CD8-positive, alpha-beta memory T cell (primary cell): ENCODE measurements around the gene KCNE3. TPM values are rescaled to one million over a fixed set of nuclear protein-coding genes. Genes with fewer than 3 reads are reported as not detected.

Source experiments
- CTCF ChIA-PET: fragments of 350-600 bp; sonication (Branson Sonifier 250); formaldehyde crosslinking; loops from one replicate; lab custom pipeline; 2021; ENCODE audit warnings: antibody characterized with exemption; lab: Charles Lee
- POLR2A ChIA-PET: fragments of 350-600 bp; sonication (Branson Sonifier 250); formaldehyde crosslinking; loops from one replicate; lab custom pipeline; 2021; ENCODE audit warnings: antibody characterized with exemption; lab: Charles Lee
- DNase-seq, 5 donors: peaks; one replicate each; pipeline versions ENCODE4 v3.0.0 to v3.0.0-alpha.2; 2020 to 2022; ENCODE audit warnings: mixed read lengths in 1 of 5
- H3K27ac ChIP-seq: one replicate; pipeline ENCODE4 v1.7.0; 2013; ENCODE audit warnings: low read depth, mild to moderate bottlenecking, low read length, moderate library complexity
- H3K27me3 ChIP-seq: 2 replicates; pipeline ENCODE4 v1.7.0; 2013; ENCODE audit warnings: low read length, mild to moderate bottlenecking; ENCODE audit not compliant: insufficient read depth, poor library complexity, severe bottlenecking
- H3K36me3 ChIP-seq: 2 replicates; pipeline ENCODE4 v1.7.0; 2013; ENCODE audit warnings: mild to moderate bottlenecking, low read length, moderate library complexity; ENCODE audit not compliant: insufficient read depth
- H3K4me1 ChIP-seq: 2 replicates; pipeline ENCODE4 v1.7.0; 2013; ENCODE audit warnings: mild to moderate bottlenecking, low read length, moderate library complexity; ENCODE audit not compliant: insufficient read depth
- H3K4me3 ChIP-seq: 2 replicates; pipeline ENCODE4 v1.7.0; 2013; ENCODE audit warnings: mild to moderate bottlenecking, low read length
- H3K9me3 ChIP-seq: 2 replicates; pipeline ENCODE4 v1.7.0; 2013; ENCODE audit warnings: mild to moderate bottlenecking, low read length
- H3K27ac Mint-ChIP-seq, 8 donors: one replicate each; pipeline ENCODE4 v1.8.0; 2020 to 2021; ENCODE audit warnings: mixed read lengths in 8 of 8, mild to moderate bottlenecking in 6 of 8, inconsistent platforms in 3 of 8, moderate library complexity in 3 of 8
- H3K27me3 Mint-ChIP-seq, 2 donors: one replicate each; pipeline ENCODE4 v1.8.0; 2020 to 2021; ENCODE audit warnings: mixed read lengths in 2 of 2, mild to moderate bottlenecking in 1 of 2, moderate library complexity in 1 of 2
- H3K36me3 Mint-ChIP-seq, 3 donors: one replicate each; pipeline ENCODE4 v1.8.0; 2020 to 2021; ENCODE audit warnings: mixed read lengths in 3 of 3, inconsistent platforms in 1 of 3, mild to moderate bottlenecking in 1 of 3
- H3K4me1 Mint-ChIP-seq, 3 donors: one replicate each; pipeline ENCODE4 v1.8.0; 2020 to 2021; ENCODE audit warnings: mixed read lengths in 3 of 3, inconsistent platforms in 1 of 3, mild to moderate bottlenecking in 1 of 3
- H3K4me3 Mint-ChIP-seq, 7 donors: one replicate each; pipeline ENCODE4 v1.8.0; 2020 to 2021; ENCODE audit warnings: mixed read lengths in 7 of 7, mild to moderate bottlenecking in 6 of 7, moderate library complexity in 4 of 7, inconsistent platforms in 2 of 7
- H3K9me3 Mint-ChIP-seq, 5 donors: one replicate each; pipeline ENCODE4 v1.8.0; 2020 to 2022; ENCODE audit warnings: mixed read lengths in 5 of 5, mild to moderate bottlenecking in 3 of 5, moderate library complexity in 2 of 5, inconsistent platforms in 1 of 5
- polyA plus RNA-seq: library from polyadenylated mRNA; unstranded; fragments of 300-500 nt; fragmentation: Illumina TruSeq; gene quantifications from one replicate; pipeline ENCODE4 v1.2.3, GENCODE V29; 2021
- total RNA-seq, 2 experiments: library from RNA; stranded (reverse); gene quantifications; one replicate each; pipeline ENCODE4 v1.2.3, GENCODE V29; 2021

Gene KCNE3
- total and polyA plus RNA-seq, 3 experiments from 2014 or later = 0.07 TPM; not detected in 2

DNA sequence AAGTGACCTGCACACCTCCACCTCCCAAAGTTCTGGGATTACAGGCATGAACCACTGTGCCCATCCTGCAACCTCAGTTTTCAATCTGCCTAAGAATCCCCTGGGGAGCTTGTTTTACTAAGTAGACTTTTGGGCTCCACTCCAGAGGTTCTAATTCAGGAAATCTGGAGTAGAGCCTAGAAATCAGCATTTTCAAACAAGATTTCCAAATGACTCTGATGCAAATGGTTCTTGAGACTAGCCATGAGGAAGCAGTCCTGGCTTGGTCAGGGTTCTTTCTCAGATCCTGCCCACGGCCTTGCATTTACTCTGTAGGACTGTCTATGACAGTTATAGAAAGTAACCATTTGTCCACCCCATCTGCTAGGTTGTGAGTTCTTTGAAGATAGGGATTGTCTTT is 1.6 kb upstream of the KCNE3 start:
- DNase-seq = no peak
- Histone ChIP-seq H3K4me1 (no peaks in the 10 kb centered on the region), H3K36me3 (no peaks in the 10 kb centered on the region), H3K4me3 (no peak overlapping the region), H3K27ac (no peak overlapping the region), H3K27me3 (peaks cover 4% of the 10 kb centered on the region), H3K9me3 (no peaks in the 10 kb centered on the region)
- Mint-ChIP-seq H3K27ac (no peak overlapping the region), H3K4me1 (peaks cover 0 to 7% (median 1%) of the 10 kb centered on the region in 3 donors), H3K9me3 (no peaks in the 10 kb centered on the region), H3K36me3 (no peaks in the 10 kb centered on the region), H3K27me3 (peaks cover 28 to 65% of the 10 kb centered on the region in 2 donors), H3K4me3 (no peak overlapping the region)
- POLR2A ChIA-PET = no interaction called here
- CTCF ChIA-PET = no interaction called here

DNA sequence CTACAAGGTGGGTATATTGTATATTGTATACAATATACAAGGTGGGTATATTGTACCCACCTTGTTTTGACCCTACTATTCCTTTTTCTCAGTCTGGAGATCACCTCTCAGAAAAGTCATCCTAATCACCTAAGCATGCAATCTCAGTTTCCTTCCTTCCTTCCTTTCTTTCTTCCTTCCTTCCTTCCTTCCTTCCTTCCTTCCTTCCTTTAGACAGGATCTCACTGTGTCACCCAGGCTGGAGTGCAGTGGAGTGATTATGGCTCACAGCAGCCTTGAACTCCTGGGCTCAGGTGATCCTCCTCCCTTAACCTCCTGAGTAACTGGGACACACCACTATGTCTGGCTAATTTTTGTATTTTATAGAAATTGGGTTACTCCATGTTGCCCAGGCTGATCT is 1.2 kb upstream of the KCNE3 start:
- H3K9me3 Mint-ChIP-seq = no peaks in the 10 kb centered on the region
- H3K4me1 Mint-ChIP-seq = peaks cover 0 to 7% (median 1%) of the 10 kb centered on the region in 3 donors
- CTCF ChIA-PET = no interaction called here
- Histone ChIP-seq H3K4me3 (no peak overlapping the region), H3K27ac (no peak overlapping the region), H3K27me3 (peaks cover 4% of the 10 kb centered on the region), H3K4me1 (no peaks in the 10 kb centered on the region), H3K36me3 (no peaks in the 10 kb centered on the region), H3K9me3 (no peaks in the 10 kb centered on the region)
- H3K27ac Mint-ChIP-seq = no peak overlapping the region
- H3K27me3 Mint-ChIP-seq = peaks cover 28 to 63% of the 10 kb centered on the region in 2 donors
- H3K4me3 Mint-ChIP-seq = no peak overlapping the region
- no peak for DNase-seq
- POLR2A ChIA-PET = no interaction called here
- H3K36me3 Mint-ChIP-seq = no peaks in the 10 kb centered on the region

DNA sequence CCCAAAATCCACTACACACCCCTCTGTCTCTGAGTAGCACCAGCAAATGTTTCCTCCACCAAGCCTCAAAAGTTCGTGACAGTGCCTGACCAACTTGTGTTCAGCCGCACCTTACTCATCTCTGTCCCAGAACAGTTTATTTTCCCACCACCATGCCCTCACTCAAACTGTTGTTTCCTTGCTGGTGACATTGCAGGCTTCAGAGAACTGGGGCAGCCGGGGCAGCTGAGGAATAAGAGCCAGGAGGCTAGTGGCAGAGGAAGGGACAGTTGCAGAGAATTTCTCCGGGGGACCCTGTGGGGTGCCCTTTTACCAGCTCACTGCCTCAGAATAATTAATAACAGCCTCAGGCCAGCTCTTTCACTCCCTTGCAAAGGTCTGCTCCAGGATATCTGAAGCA is 709 bp upstream of the KCNE3 start:
- H3K27ac Mint-ChIP-seq = no peak overlapping the region
- CTCF ChIA-PET = no interaction called here
- H3K9me3 Mint-ChIP-seq = no peaks in the 10 kb centered on the region
- POLR2A ChIA-PET = no interaction called here
- no peaks in the 10 kb centered on the region for H3K4me1 ChIP-seq
- H3K36me3 Mint-ChIP-seq = no peaks in the 10 kb centered on the region
- no peaks in the 10 kb centered on the region for H3K9me3 ChIP-seq
- H3K27me3 Mint-ChIP-seq = peaks cover 30 to 59% of the 10 kb centered on the region in 2 donors
- peaks cover 0 to 7% (median 1%) of the 10 kb centered on the region in 3 donors for H3K4me1 Mint-ChIP-seq
- H3K4me3 Mint-ChIP-seq = no peak overlapping the region
- H3K27ac ChIP-seq = no peak overlapping the region
- no peak overlapping the region for H3K4me3 ChIP-seq
- no peaks in the 10 kb centered on the region for H3K36me3 ChIP-seq
- H3K27me3 ChIP-seq = peaks cover 4% of the 10 kb centered on the region
- no peak for DNase-seq

DNA sequence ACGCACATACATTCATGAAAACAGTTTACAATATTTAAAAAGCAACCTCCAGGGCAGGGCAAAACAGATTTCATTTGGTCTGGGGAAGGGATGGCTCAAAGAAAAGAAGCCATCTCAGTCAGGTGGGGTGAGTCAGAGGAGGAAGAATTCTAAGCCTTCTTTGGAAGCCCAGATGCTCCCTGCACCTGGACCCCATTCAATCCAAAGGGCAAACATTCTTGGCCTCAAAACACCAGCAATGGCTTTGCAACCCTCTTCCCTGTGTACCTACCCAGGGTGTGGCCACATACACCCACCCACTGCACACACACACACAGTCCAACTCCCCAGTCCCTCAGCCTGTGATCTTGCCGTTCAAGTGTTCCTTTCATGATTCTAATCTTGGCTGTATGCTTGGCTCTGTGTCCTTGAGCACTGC is 2.0 kb downstream of the KCNE3 start:
- Histone ChIP-seq H3K4me3 (no peak overlapping the region), H3K4me1 (no peaks in the 10 kb centered on the region), H3K36me3 (no peaks in the 10 kb centered on the region), H3K9me3 (no peaks in the 10 kb centered on the region), H3K27ac (no peak overlapping the region), H3K27me3 (peaks cover 4% of the 10 kb centered on the region)
- Mint-ChIP-seq H3K27ac (no peak overlapping the region), H3K27me3 (peaks cover 30 to 41% of the 10 kb centered on the region in 2 donors), H3K9me3 (no peaks in the 10 kb centered on the region), H3K36me3 (no peaks in the 10 kb centered on the region), H3K4me3 (peak overlapping the region in 1 of 7 donors; percentile 10), H3K4me1 (peaks cover 0 to 7% (median 1%) of the 10 kb centered on the region in 3 donors)
- POLR2A ChIA-PET = no interaction called here
- no peak for DNase-seq
- CTCF ChIA-PET = no interaction called here

DNA sequence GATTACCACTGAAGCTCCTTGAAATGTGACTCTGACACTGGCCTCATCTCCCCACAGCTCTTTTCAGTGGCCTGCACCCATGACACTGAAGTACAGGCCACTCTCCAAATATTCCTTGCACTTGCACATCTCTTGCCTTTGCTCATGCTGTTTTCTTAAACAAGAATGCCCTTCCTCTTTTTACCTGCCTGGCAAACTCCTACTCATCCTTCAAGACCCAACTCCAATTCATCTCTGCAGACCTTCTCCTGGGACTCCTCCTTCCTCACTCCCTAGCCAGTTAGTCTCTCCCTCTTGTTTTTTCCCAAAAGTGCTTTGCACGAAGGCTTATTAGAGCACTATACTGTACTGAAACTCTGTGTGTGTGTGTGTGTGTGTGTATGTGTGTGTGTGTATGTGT is 2.6 kb downstream of the KCNE3 start:
- Mint-ChIP-seq H3K9me3 (no peaks in the 10 kb centered on the region), H3K36me3 (no peaks in the 10 kb centered on the region), H3K4me3 (no peak overlapping the region), H3K4me1 (peaks cover 0 to 7% (median 1%) of the 10 kb centered on the region in 3 donors), H3K27ac (no peak overlapping the region), H3K27me3 (peaks cover 28 to 41% of the 10 kb centered on the region in 2 donors)
- CTCF ChIA-PET = interaction anchor here (0.8 to 0.9 kb wide), 2 partner anchors 8 to 15 kb away, joined by 3 to 4 read pairs; no protein-coding TSS in a partner anchor
- Histone ChIP-seq H3K4me3 (no peak overlapping the region), H3K36me3 (no peaks in the 10 kb centered on the region), H3K9me3 (no peaks in the 10 kb centered on the region), H3K27ac (no peak overlapping the region), H3K4me1 (no peaks in the 10 kb centered on the region), H3K27me3 (peaks cover 4% of the 10 kb centered on the region)
- POLR2A ChIA-PET = no interaction called here
- no peak for DNase-seq

DNA sequence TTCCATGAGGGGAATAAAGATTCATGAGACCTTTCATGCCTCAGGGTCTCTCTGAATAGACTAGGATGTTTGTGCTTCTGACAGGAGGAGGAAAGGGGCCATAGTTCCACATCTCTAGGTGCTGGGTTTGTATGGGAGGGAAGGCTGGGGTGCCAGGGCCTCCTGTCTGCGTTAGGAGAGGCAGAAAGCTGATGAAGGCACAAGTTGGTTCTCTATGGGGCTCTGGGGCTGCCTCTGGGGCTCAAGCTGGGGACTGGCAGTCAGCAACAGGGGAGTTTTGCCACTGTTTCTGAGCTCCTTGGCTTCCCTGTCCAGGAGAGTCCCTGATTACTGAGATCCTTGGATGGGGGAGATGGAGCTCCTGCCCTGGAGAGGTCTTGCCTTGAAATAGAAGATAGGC is 4.1 kb downstream of the KCNE3 start:
- Histone ChIP-seq H3K27me3 (peaks cover 4% of the 10 kb centered on the region), H3K36me3 (no peaks in the 10 kb centered on the region), H3K27ac (no peak overlapping the region), H3K9me3 (no peaks in the 10 kb centered on the region), H3K4me3 (no peak overlapping the region), H3K4me1 (no peaks in the 10 kb centered on the region)
- Mint-ChIP-seq H3K4me1 (peaks cover 0 to 6% (median 1%) of the 10 kb centered on the region in 3 donors), H3K4me3 (no peak overlapping the region), H3K27ac (no peak overlapping the region), H3K27me3 (peaks cover 19 to 35% of the 10 kb centered on the region in 2 donors), H3K36me3 (no peaks in the 10 kb centered on the region), H3K9me3 (no peaks in the 10 kb centered on the region)
- ChIA-PET CTCF (interaction anchor here (2.0 to 2.4 kb wide), 2 partner anchors 10 to 14 kb away, joined by 6 to 14 read pairs; no protein-coding TSS in a partner anchor), POLR2A (no interaction called here)
- no peak for DNase-seq

DNA sequence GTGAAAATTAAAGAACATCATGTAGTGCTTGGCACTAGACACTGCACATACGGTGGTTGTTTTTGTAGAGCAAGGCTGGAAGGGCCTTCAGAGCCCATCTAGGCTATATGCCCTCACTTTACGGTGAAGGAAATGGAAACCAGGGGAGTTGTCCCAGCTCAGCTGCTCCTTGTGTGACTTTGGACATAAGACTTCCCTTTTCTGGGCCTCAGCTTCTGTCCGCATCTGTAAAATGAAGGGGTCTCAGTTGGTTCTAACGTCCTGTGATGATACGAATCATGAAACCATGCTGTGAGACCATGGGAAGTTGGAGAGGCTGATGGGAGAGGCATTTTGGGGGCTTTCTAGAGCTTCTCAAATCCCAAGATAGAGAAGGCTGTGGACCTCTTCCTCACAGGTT is 4.7 kb downstream of the KCNE3 start:
- DNase-seq = no peak
- no peak overlapping the region for H3K27ac Mint-ChIP-seq
- Histone ChIP-seq H3K4me1 (no peaks in the 10 kb centered on the region), H3K27me3 (peaks cover 4% of the 10 kb centered on the region), H3K27ac (no peak overlapping the region), H3K9me3 (no peaks in the 10 kb centered on the region), H3K36me3 (no peaks in the 10 kb centered on the region), H3K4me3 (no peak overlapping the region)
- H3K4me1 Mint-ChIP-seq = peaks cover 0 to 1% (median under 1%) of the 10 kb centered on the region in 3 donors
- ChIA-PET POLR2A (no interaction called here), CTCF (interaction anchor here (0.7 to 2.4 kb wide), 3 partner anchors 9 to 73 kb away, joined by 3 to 14 read pairs (median 6); no protein-coding TSS in a partner anchor)
- H3K36me3 Mint-ChIP-seq = no peaks in the 10 kb centered on the region
- peaks cover 15 to 29% of the 10 kb centered on the region in 2 donors for H3K27me3 Mint-ChIP-seq
- no peak overlapping the region for H3K4me3 Mint-ChIP-seq
- H3K9me3 Mint-ChIP-seq = no peaks in the 10 kb centered on the region

DNA sequence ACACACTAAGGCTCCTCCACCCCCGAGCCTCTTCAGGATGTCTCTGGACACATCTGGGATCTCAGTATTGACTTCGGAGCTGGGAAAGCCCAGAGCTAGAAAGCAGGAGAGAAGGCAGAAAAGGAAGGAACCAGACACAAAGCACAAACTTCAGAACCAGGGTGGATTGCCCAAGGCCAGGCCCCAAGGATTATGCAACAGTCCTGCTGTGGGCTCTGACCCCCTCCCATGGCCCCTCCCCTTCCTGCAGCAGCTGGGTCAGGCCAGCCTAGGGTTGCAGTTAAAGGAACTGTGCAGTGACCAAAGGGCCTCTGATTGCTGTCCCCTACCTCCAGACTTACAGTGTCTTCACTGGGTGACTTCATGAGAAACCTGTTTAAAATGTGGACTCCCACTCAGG is 5.3 kb downstream of the KCNE3 start:
- CTCF ChIA-PET = interaction anchor here (0.7 to 2.4 kb wide), 4 partner anchors 9 to 73 kb away, joined by 3 to 14 read pairs (median 6); no protein-coding TSS in a partner anchor
- no peaks in the 10 kb centered on the region for H3K4me1 ChIP-seq
- DNase-seq = no peak

More for the DNA sequence above, 5.3 kb downstream of the KCNE3 start:
- POLR2A ChIA-PET = interaction anchor here (1.0 kb wide), 1 partner anchor 131 kb away, joined by 3 read pairs; the partner anchor contains the start of gene POLD3
- H3K4me3 Mint-ChIP-seq = no peak overlapping the region
- no peaks in the 10 kb centered on the region for H3K9me3 ChIP-seq
- H3K36me3 Mint-ChIP-seq = no peaks in the 10 kb centered on the region
- no peak overlapping the region for H3K27ac Mint-ChIP-seq
- no peaks in the 10 kb centered on the region for H3K36me3 ChIP-seq
- no peaks in the 10 kb centered on the region for H3K9me3 Mint-ChIP-seq
- peak overlapping the region; percentile 38 for H3K27ac ChIP-seq
- peaks cover 0 to 1% (median 0%) of the 10 kb centered on the region in 3 donors for H3K4me1 Mint-ChIP-seq
- H3K4me3 ChIP-seq = no peak overlapping the region
- H3K27me3 Mint-ChIP-seq = peaks cover 15 to 28% of the 10 kb centered on the region in 2 donors
- H3K27me3 ChIP-seq = peaks cover 3% of the 10 kb centered on the region
